Esophagus muscularis mucosa (tissue), 4 donors: Measurements from ENCODE around the gene CD46. TPM values are rescaled to one million over a fixed set of nuclear protein-coding genes. Genes with fewer than 3 reads are reported as not detected.

Experiments
- DNase-seq: peaks from one replicate; pipeline ENCODE4 v3.0.0-alpha.2; 2017; ENCODE audit errors: extremely low spot score
- H3K27ac ChIP-seq, 4 donors: fragments of 200-600 bp; sonication (generic); replicated peaks in 1 of 4; 1 replicate in 3 of 4; 2 replicates in 1 of 4; pipeline ENCODE4 v1.5.1; 2016 to 2019; ENCODE audit warnings: mild to moderate bottlenecking in 1 of 4
- H3K27me3 ChIP-seq, 4 donors: fragments of 200-600 bp; sonication (generic); one replicate each; pipeline versions ENCODE4 v1.5.1 to v1.6.0; 2016 to 2019
- H3K36me3 ChIP-seq, 4 donors: fragments of 200-600 bp; sonication (generic); one replicate each; pipeline ENCODE4 v1.5.1; 2016 to 2019
- H3K4me1 ChIP-seq, 4 donors: fragments of 200-600 bp; sonication (generic); one replicate each; pipeline ENCODE4 v1.5.1; 2016 to 2019
- H3K4me3 ChIP-seq, 4 donors: fragments of 200-600 bp; sonication (generic); 1 replicate in 2 of 4; 2 replicates in 2 of 4; pipeline ENCODE4 v1.5.1; 2016 to 2019; ENCODE audit warnings: mild to moderate bottlenecking in 4 of 4, moderate library complexity in 1 of 4
- H3K9me3 ChIP-seq, 4 donors: fragments of 200-600 bp; sonication (generic); 1 replicate in 3 of 4; 2 replicates in 1 of 4; pipeline ENCODE4 v1.5.1; 2016 to 2019
- CTCF ChIP-seq, 3 experiments: fragments of 200-600 bp in 2 of 3; fragments of 450-650 bp in 1 of 3; sonication (generic) in 2 of 3; IDR thresholded peaks; one replicate each; pipeline ENCODE4 v1.5.1; 2017 to 2019; ENCODE audit warnings: antibody characterized with exemption in 3 of 3, mild to moderate bottlenecking in 2 of 3, moderate library complexity in 1 of 3
- EP300 ChIP-seq: sonication (generic); formaldehyde crosslinking; IDR thresholded peaks from one replicate; pipeline ENCODE4 v1.6.1; 2017; ENCODE audit warnings: antibody characterized with exemption
- POLR2A ChIP-seq: fragments of 450-650 bp; IDR thresholded peaks from one replicate; pipeline ENCODE4 v1.6.1; 2017; ENCODE audit warnings: antibody characterized with exemption, moderate library complexity, mild to moderate bottlenecking, low read depth
- POLR2AphosphoS5 ChIP-seq, 2 donors: sonication (generic); formaldehyde crosslinking; IDR thresholded peaks; one replicate each; pipeline ENCODE4 v1.6.1; 2017; ENCODE audit warnings: antibody characterized with exemption in 2 of 2
- WGBS: methylation state at CpG from one replicate; pipeline ENCODE4 v1.1.5; 2018; 5-methylcytosine and 5-hydroxymethylcytosine counted together
- intact Hi-C: fragments of 100-400 bp; cut with DNase I; formaldehyde crosslinking; loops from one replicate; pipeline ENCODE4 v1.15.1; 2023
- total RNA-seq, 4 donors: library from RNA; depleted of rRNA; stranded (reverse); fragments of >200 nt; gene quantifications; one replicate each; pipeline versions ENCODE4 v1.1.0 to v1.2.1, GENCODE V29; 2016

Gene CD46
- total RNA-seq, 4 donors from 2014 or later, result 65.6 to 86.4 (median 69.2) TPM

- Histone ChIP-seq H3K9me3 (no peaks in the 10 kb centered on the region), H3K27me3 (no peaks in the 10 kb centered on the region), H3K4me1 (peaks cover 5 to 13% (median 6%) of the 10 kb centered on the region in 4 donors), H3K4me3 (no peak overlapping the region), H3K36me3 (peaks cover 0 to 42% (median 14%) of the 10 kb centered on the region in 4 donors), H3K27ac (no peak overlapping the region)
- intact Hi-C loops, result loop anchor here (10.0 kb wide), 1 partner anchor 139 kb away; no protein-coding TSS in a partner anchor
- no peak for DNase-seq
- TF ChIP-seq POLR2AphosphoS5 (IDR thresholded peaks at IDR 0.05), result no peak
- TF ChIP-seq CTCF (IDR thresholded peaks at IDR 0.05), result no peak
- no peak for TF ChIP-seq EP300
- no peak for TF ChIP-seq POLR2A
These were observed 41.5 kb downstream of the CD46 start for GRCh38 chr1:207793327-207793726.

GRCh38 chr1:207794861-207795260 lies 43.0 kb downstream of the CD46 start:
- H3K4me3 ChIP-seq, result no peak overlapping the region
- peaks cover 4 to 38% (median 16%) of the 10 kb centered on the region in 4 donors for H3K36me3 ChIP-seq
- H3K9me3 ChIP-seq, result no peaks in the 10 kb centered on the region
- 76% methylated on average over 2 of the region's 2 CpGs for WGBS
- H3K4me1 ChIP-seq, result peaks cover 5 to 13% (median 6%) of the 10 kb centered on the region in 4 donors
- intact Hi-C loops, result loop anchor here (5.0 to 10.0 kb wide), 2 partner anchors 43 to 140 kb away; partner anchors contain the start of gene CD46
- H3K27me3 ChIP-seq, result no peaks in the 10 kb centered on the region
- no peak for DNase-seq
- TF ChIP-seq POLR2A (no peak), POLR2AphosphoS5 (IDR thresholded peaks at IDR 0.05) (no peak), EP300 (no peak), CTCF (IDR thresholded peaks at IDR 0.05) (no peak)
- no peak overlapping the region for H3K27ac ChIP-seq

GRCh38 chr1:207797229-207797973 lies 45.5 kb downstream of the CD46 start:
- TF ChIP-seq POLR2A (no peak), CTCF (IDR thresholded peaks at IDR 0.05) (peak; percentile 75 to 85 (median 83))
- WGBS, result 53% methylated on average over 7 of the region's 7 CpGs
- Histone ChIP-seq H3K9me3 (no peaks in the 10 kb centered on the region), H3K4me3 (no peak overlapping the region), H3K27me3 (no peaks in the 10 kb centered on the region), H3K4me1 (peaks cover 7 to 14% (median 12%) of the 10 kb centered on the region in 4 donors), H3K27ac (peak overlapping the region in 3 of 4 donors; percentile 18 to 54 (median 35)), H3K36me3 (peaks cover 12 to 52% (median 36%) of the 10 kb centered on the region in 4 donors)
- no peak for DNase-seq
- intact Hi-C loops, result loop anchor here (5.0 to 10.0 kb wide), 2 partner anchors 45 to 143 kb away; partner anchors contain the start of gene CD46

GRCh38 chr1:207798847-207799246 lies 47.0 kb downstream of the CD46 start:
- Histone ChIP-seq H3K27ac (peak overlapping the region in 3 of 4 donors; percentile 7 to 54 (median 35)), H3K4me1 (peaks cover 14 to 24% (median 17%) of the 10 kb centered on the region in 4 donors), H3K4me3 (no peak overlapping the region), H3K9me3 (no peaks in the 10 kb centered on the region), H3K36me3 (peaks cover 26 to 60% (median 48%) of the 10 kb centered on the region in 4 donors), H3K27me3 (no peaks in the 10 kb centered on the region)
- TF ChIP-seq POLR2A (no peak), POLR2AphosphoS5 (IDR thresholded peaks at IDR 0.05) (peak in 1 of 2 donors; percentile 7)
- WGBS, result 68% methylated on average over 6 of the region's 6 CpGs
- DNase-seq, result peak; percentile 81
- intact Hi-C loops, result loop anchor here (5.0 to 10.0 kb wide), 2 partner anchors 47 to 144 kb away; partner anchors contain the start of gene CD46

GRCh38 chr1:207799989-207800648 lies 48.3 kb downstream of the CD46 start:
- no peak overlapping the region for H3K4me3 ChIP-seq
- no peaks in the 10 kb centered on the region for H3K27me3 ChIP-seq
- H3K9me3 ChIP-seq, result no peaks in the 10 kb centered on the region
- peaks cover 39 to 61% (median 55%) of the 10 kb centered on the region in 4 donors for H3K36me3 ChIP-seq
- H3K4me1 ChIP-seq, result peaks cover 27 to 37% (median 30%) of the 10 kb centered on the region in 4 donors
- DNase-seq, result peak; percentile 68
- intact Hi-C loops, result loop anchor here (5.0 to 10.0 kb wide), 2 partner anchors 48 to 145 kb away; partner anchors contain the start of gene CD46
- H3K27ac ChIP-seq, result peak overlapping the region in 1 of 4 donors; percentile 54
- TF ChIP-seq CTCF (IDR thresholded peaks at IDR 0.05), result no peak
- peak in 1 of 2 donors; percentile 12 for TF ChIP-seq POLR2AphosphoS5 (IDR thresholded peaks at IDR 0.05)
- WGBS, result 82% methylated on average over 6 of the region's 6 CpGs
